ENCODE data around the gene CILP2. TPM values are rescaled to one million over a fixed set of nuclear protein-coding genes. Genes with fewer than 3 reads are reported as not detected.

The CILP2 gene
- 0.63 TPM in 1 of 2 replicates, not detected in the other for total RNA-seq

GRCh38 chr19:19538061-19538784 lies at the start of gene CILP2:
TSS of gene CILP2 (plus strand) at chr19:19538265. CDS start at chr19:19538350, 85 bp downstream.

GRCh38 chr19:19514881-19515641 lies 23.0 kb upstream of the CILP2 start, which contains the start of gene TSSK6:
TSS of gene TSSK6 (minus strand) at chr19:19515548. CDS start at chr19:19515427, 121 bp downstream.

GRCh38 chr19:19515642-19516519 lies 22.2 kb upstream of the CILP2 start, which contains the start of gene NDUFA13:
TSS of gene NDUFA13 (plus strand) at chr19:19516225. CDS start at chr19:19516239, 14 bp downstream.

GRCh38 chr19:19528721-19529490 lies 9.2 kb upstream of the CILP2 start, which contains the start of gene YJEFN3:
TSS of gene YJEFN3 (plus strand) at chr19:19528911. CDS start at chr19:19528933, 22 bp downstream.

Other genes starting within 250 kb of the CILP2 start
- gene SUGP1, start 217.8 kb upstream of the CILP2 start, total RNA-seq: 33.1 and 37.9 TPM in 2 replicates
- 22.0 and 33.1 TPM in 2 replicates for gene MAU2, start 217.4 kb upstream of the CILP2 start, total RNA-seq
- gene GATAD2A, start 132.6 kb upstream of the CILP2 start, total RNA-seq: 65.7 and 74.3 TPM in 2 replicates
- 1.6 and 2.3 TPM in 2 replicates for gene TSSK6, start 22.7 kb upstream of the CILP2 start, total RNA-seq
- 105 and 169 TPM in 2 replicates for gene NDUFA13, start 22.0 kb upstream of the CILP2 start, total RNA-seq
- 0.51 and 0.98 TPM in 2 replicates for gene YJEFN3, start 9.4 kb upstream of the CILP2 start, total RNA-seq
- 1.8 and 2.0 TPM in 2 replicates for gene PBX4, start 80.4 kb downstream of the CILP2 start, total RNA-seq
- gene LPAR2, start 90.0 kb downstream of the CILP2 start, total RNA-seq: 14.7 and 19.8 TPM in 2 replicates
- 8.0 and 8.8 TPM in 2 replicates for gene GMIP, start 105.4 kb downstream of the CILP2 start, total RNA-seq
- 56.0 and 58.3 TPM in 2 replicates for gene ATP13A1, start 125.4 kb downstream of the CILP2 start, total RNA-seq
- gene ZNF101, start 130.6 kb downstream of the CILP2 start, total RNA-seq: 1.9 and 5.4 TPM in 2 replicates
- gene ZNF14, start 194.8 kb downstream of the CILP2 start, total RNA-seq: 1.5 and 2.8 TPM in 2 replicates

All from mesangial cell (primary cell).